GM12801 (cell line): ENCODE results near the gene KCNK3.

Source experiments
- CTCF ChIP-seq: IDR thresholded peaks from one replicate; pipeline ENCODE4 v1.5.1; 2011; ENCODE audit warnings: control low read depth; ENCODE audit not compliant: insufficient read length; ENCODE audit errors: extremely low read depth

KCNK3 gene

GRCh38 chr2:26738481-26738880 lies 46.0 kb downstream of the KCNK3 start:
- TF ChIP-seq CTCF: no peak

- TF ChIP-seq CTCF: no peak
These were observed 47.0 kb downstream of the KCNK3 start for GRCh38 chr2:26739514-26739913.

GRCh38 chr2:26740346-26740745 lies 47.8 kb downstream of the KCNK3 start:
- no peak for TF ChIP-seq CTCF

- TF ChIP-seq CTCF: no peak
These were observed 48.4 kb downstream of the KCNK3 start for GRCh38 chr2:26740890-26741302.

GRCh38 chr2:26742048-26742770 lies 49.7 kb downstream of the KCNK3 start:
- TF ChIP-seq CTCF: no peak

GRCh38 chr2:26743852-26744251 lies 51.3 kb downstream of the KCNK3 start:
- no peak for TF ChIP-seq CTCF

GRCh38 chr2:26744953-26745352 lies 52.4 kb downstream of the KCNK3 start:
- TF ChIP-seq CTCF: no peak
